ENCODE results near the gene ICE2. TPM values are rescaled to one million over a fixed set of nuclear protein-coding genes. Genes with fewer than 3 reads are reported as not detected.

Gene ICE2
- total and polyA plus RNA-seq, 4 donors: 5.7 to 26.6 (median 16.8) TPM

DNA sequence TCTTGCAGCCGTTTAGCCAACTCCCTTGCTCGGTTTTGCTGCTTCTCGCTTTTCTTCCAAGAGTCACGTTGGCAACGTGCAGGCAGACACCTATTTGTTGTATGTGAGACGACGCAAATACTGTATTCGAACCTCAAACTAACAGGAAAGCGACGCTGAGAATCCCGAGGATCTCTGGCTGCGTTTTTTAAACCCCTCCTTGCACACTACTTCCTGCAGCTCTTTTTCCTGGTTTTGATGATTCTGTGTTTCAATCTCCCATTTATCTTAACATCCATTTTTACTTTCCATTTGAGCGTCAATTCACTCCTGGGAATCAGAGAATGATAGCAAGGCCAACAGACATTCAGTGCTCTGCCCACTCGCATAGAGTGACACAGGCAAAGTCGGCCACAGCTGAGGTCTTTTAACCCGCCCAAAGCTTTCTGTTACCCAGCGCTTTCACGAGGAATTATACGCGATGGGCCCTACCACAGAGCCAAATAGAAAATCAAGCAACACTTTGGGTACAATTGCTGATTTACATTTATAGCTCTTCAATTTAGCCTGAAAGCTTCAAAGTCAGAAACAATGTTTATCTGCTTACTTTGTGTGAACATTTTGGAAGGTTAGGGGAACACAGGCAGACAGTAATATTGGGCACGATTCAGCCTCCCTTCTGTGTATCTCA is 79.6 kb downstream of the ICE2 start:
- H3K9me3 ChIP-seq (ENCODE audit: control insufficient read depth in 4 of 4, low read length in 3 of 4): no peaks in the 10 kb centered on the region
- no peak overlapping the region for H3K9ac ChIP-seq (ENCODE audit: low read depth in 1 of 2, low read length in 2 of 2)
- TF ChIP-seq GABPA (IDR thresholded peaks at IDR 0.05 in 1 of 2, conservative IDR thresholded peaks at IDR 0.05 in 1 of 2): no peak
- TF ChIP-seq MAX (IDR thresholded peaks at IDR 0.05): no peak
- DNase-seq (ENCODE audit: low spot score): no peak
- 73% methylated on average over 21 of the region's 21 CpGs for WGBS
- no peaks in the 10 kb centered on the region for H3K36me3 ChIP-seq (ENCODE audit: control insufficient read depth in 4 of 4, insufficient read depth in 3 of 4, low read depth in 1 of 4, low read length in 3 of 4)
- peaks cover 12 to 34% (median 24%) of the 10 kb centered on the region in 4 donors for H3K4me1 ChIP-seq (ENCODE audit: control insufficient read depth in 4 of 4, insufficient read depth in 4 of 4, low read length in 3 of 4)
- H3K27ac ChIP-seq (ENCODE audit: low read depth in 1 of 2, low read length in 2 of 2): no peak overlapping the region
- H3K27me3 ChIP-seq (ENCODE audit: control insufficient read depth in 4 of 4, insufficient read depth in 4 of 4, low read length in 3 of 4): no peaks in the 10 kb centered on the region
- no peak overlapping the region for H3K4me3 ChIP-seq (ENCODE audit: low read depth in 1 of 3, low read length in 3 of 3)

DNA sequence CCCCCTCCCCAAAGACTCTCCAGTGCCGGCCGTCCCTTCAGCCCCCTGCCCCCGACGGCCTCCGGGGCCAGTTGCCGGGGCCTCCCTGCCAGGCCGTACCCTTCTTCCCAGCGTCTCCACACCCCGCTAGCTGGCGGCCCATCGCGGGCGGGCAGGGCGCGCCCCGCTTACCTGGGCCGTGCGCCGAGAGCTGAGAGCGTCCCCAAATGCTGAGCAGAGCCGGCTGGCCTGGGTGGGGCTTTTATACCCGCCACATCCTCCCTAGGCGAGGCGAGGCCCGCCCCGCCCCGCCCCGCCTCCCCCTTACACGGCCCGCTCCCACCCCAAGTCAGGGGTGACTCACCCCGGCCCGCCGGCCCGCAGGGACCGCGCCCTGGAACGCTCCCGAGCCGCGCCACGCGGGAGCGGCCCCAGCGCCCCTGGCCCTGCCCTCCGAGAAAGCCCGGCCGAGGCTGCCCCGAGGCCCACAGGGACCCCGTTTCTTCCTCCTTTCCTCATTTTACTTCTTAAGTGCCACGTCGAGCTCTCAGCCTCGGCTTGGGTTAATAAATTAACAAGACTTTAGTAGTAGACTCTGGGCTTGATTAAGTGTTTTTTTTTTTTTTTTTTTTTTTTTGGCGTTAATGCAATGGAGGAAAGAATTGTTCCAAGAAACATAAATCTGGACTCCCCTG is 81.0 kb downstream of the ICE2 start, which contains the start of gene ANXA2:
Gene ANXA2 (minus strand): TSS at position 215 of the 674 bp plus-strand sequence. CDS start 11,911 bp downstream, outside the sequence.
- Histone ChIP-seq H3K9me3 (ENCODE audit: control insufficient read depth in 4 of 4, low read length in 3 of 4) (no peaks in the 10 kb centered on the region), H3K4me3 (ENCODE audit: low read depth in 1 of 3, low read length in 3 of 3) (peak within 1 kb of the TSS; percentile 56 to 83 (median 78)), H3K9ac (ENCODE audit: low read depth in 1 of 2, low read length in 2 of 2) (peak within 1 kb of the TSS; percentile 68 to 86), H3K27me3 (ENCODE audit: control insufficient read depth in 4 of 4, insufficient read depth in 4 of 4, low read length in 3 of 4) (no peaks in the 10 kb centered on the region), H3K27ac (ENCODE audit: low read depth in 1 of 2, low read length in 2 of 2) (peak within 1 kb of the TSS; percentile 84), H3K36me3 (ENCODE audit: control insufficient read depth in 4 of 4, insufficient read depth in 3 of 4, low read depth in 1 of 4, low read length in 3 of 4) (no peaks in the 10 kb centered on the region), H3K4me1 (ENCODE audit: control insufficient read depth in 4 of 4, insufficient read depth in 4 of 4, low read length in 3 of 4) (peaks cover 18 to 41% (median 31%) of the 10 kb centered on the region in 4 donors)
- peak; percentile 63 for DNase-seq (ENCODE audit: low spot score)
- WGBS: under 1% methylated on average over 53 of the region's 53 CpGs
- no peak for TF ChIP-seq RXRA (IDR thresholded peaks at IDR 0.05)
- no peak for TF ChIP-seq JUND (IDR thresholded peaks at IDR 0.05)
- TF ChIP-seq RAD21 (IDR thresholded peaks at IDR 0.05): no peak
- TF ChIP-seq SP1 (IDR thresholded peaks at IDR 0.05): no peak
- TF ChIP-seq HNF4A (conservative IDR thresholded peaks at IDR 0.05): no peak
- TF ChIP-seq GABPA (IDR thresholded peaks at IDR 0.05 in 1 of 2, conservative IDR thresholded peaks at IDR 0.05 in 1 of 2): no peak
- no peak for TF ChIP-seq REST (IDR thresholded peaks at IDR 0.05)
- TF ChIP-seq, protein P1, sequence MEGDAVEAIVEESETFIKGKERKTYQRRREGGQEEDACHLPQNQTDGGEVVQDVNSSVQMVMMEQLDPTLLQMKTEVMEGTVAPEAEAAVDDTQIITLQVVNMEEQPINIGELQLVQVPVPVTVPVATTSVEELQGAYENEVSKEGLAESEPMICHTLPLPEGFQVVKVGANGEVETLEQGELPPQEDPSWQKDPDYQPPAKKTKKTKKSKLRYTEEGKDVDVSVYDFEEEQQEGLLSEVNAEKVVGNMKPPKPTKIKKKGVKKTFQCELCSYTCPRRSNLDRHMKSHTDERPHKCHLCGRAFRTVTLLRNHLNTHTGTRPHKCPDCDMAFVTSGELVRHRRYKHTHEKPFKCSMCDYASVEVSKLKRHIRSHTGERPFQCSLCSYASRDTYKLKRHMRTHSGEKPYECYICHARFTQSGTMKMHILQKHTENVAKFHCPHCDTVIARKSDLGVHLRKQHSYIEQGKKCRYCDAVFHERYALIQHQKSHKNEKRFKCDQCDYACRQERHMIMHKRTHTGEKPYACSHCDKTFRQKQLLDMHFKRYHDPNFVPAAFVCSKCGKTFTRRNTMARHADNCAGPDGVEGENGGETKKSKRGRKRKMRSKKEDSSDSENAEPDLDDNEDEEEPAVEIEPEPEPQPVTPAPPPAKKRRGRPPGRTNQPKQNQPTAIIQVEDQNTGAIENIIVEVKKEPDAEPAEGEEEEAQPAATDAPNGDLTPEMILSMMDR (IDR thresholded peaks at IDR 0.05; ENCODE audit: low read depth, low read length, missing input control): no peak
- TF ChIP-seq HNF4G (IDR thresholded peaks at IDR 0.05): no peak

All from liver (tissue), 9 donors.